Transverse colon (tissue), 4 donors: ENCODE data around the gene PLSCR1. TPM values are rescaled to one million over a fixed set of nuclear protein-coding genes. Genes with fewer than 3 reads are reported as not detected.
"Not testable (repeated sequence)": the region's sequence is repeated elsewhere in the genome, so short reads cannot be mapped to it uniquely, and the experiment has no call there.

Source experiments
- DNase-seq: peaks from one replicate; pipeline ENCODE4 v3.0.0-alpha.2; 2019
- H3K27ac ChIP-seq, 4 donors: fragments of 200-600 bp; sonication (generic); 2 replicates each; pipeline ENCODE4 v1.5.1; 2016 to 2018; ENCODE audit warnings: inconsistent platforms in 4 of 4
- H3K27me3 ChIP-seq: fragments of 200-600 bp; sonication (generic); 2 replicates; pipeline ENCODE4 v1.5.1; 2017; ENCODE audit warnings: inconsistent platforms
- H3K36me3 ChIP-seq, 4 donors: fragments of 200-600 bp; sonication (generic); 2 replicates each; pipeline ENCODE4 v1.5.1; 2017 to 2019; ENCODE audit warnings: inconsistent platforms in 4 of 4
- H3K4me1 ChIP-seq, 4 donors: fragments of 200-600 bp; sonication (generic); 2 replicates each; pipeline ENCODE4 v1.5.1; 2017 to 2020; ENCODE audit warnings: inconsistent platforms in 4 of 4
- H3K4me3 ChIP-seq, 4 donors: fragments of 200-600 bp; sonication (generic); 1 replicate in 1 of 4; 2 replicates in 3 of 4; pipeline versions ENCODE4 v1.5.1 to v1.6.1; 2017 to 2019; ENCODE audit warnings: inconsistent platforms in 4 of 4
- H3K9me3 ChIP-seq, 2 donors: fragments of 200-600 bp; sonication (generic); 2 replicates each; pipeline ENCODE4 v1.5.1; 2017 to 2019; ENCODE audit warnings: inconsistent platforms in 2 of 2
- CTCF ChIP-seq, 5 experiments: fragments of 200-600 bp in 3 of 5; fragments of 450-650 bp in 2 of 5; sonication (generic) in 3 of 5; IDR thresholded peaks; 1 replicate in 2 of 5; 2 replicates in 3 of 5; pipeline ENCODE4 v1.5.1; 2016 to 2017; ENCODE audit warnings: antibody characterized with exemption in 5 of 5, inconsistent platforms in 3 of 5, mild to moderate bottlenecking in 2 of 5, moderate library complexity in 1 of 5
- EP300 ChIP-seq: sonication (generic); formaldehyde crosslinking; IDR thresholded peaks from one replicate; pipeline ENCODE4 v1.6.1; 2017; ENCODE audit warnings: antibody characterized with exemption, low read depth
- POLR2A ChIP-seq: fragments of 450-650 bp; IDR thresholded peaks from one replicate; pipeline ENCODE4 v1.6.1; 2016; ENCODE audit warnings: antibody characterized with exemption, mild to moderate bottlenecking, moderate library complexity
- POLR2AphosphoS5 ChIP-seq, 3 donors: sonication (generic); formaldehyde crosslinking; IDR thresholded peaks; one replicate each; pipeline ENCODE4 v1.6.1; 2016; ENCODE audit warnings: antibody characterized with exemption in 3 of 3
- WGBS, 2 donors: methylation state at CpG; one replicate each; pipeline ENCODE4 v1.1.5; 2018; ENCODE audit warnings: low coverage in 1 of 2; 5-methylcytosine and 5-hydroxymethylcytosine counted together
- in situ Hi-C, 4 donors: fragments of 200-750 bp; cut with MboI; loops; one replicate each; pipeline versions ENCODE4 v1.15.0 to v1.15.1; 2017; ENCODE audit warnings: low sequenced_read_pairs in 3 of 4, low pct_ligation_motif_present in 1 of 4, low pct_unique_long_range_greater_than_20kb in 1 of 4
- intact Hi-C: fragments of 100-400 bp; cut with DNase I; formaldehyde crosslinking; loops from one replicate; pipeline ENCODE4 v1.15.1; 2023; ENCODE audit warnings: low total_unique reads
- total RNA-seq, 4 donors: library from RNA; depleted of rRNA; stranded (reverse); fragments of >200 nt; gene quantifications; one replicate each; pipeline ENCODE4 v1.1.0, GENCODE V29; 2016

Gene PLSCR1
- total RNA-seq, 4 donors from 2014 or later = 101 to 333 (median 214) TPM

- no peak for DNase-seq
- in situ Hi-C loops (no loop called here), intact Hi-C loops (no loop called here)
- WGBS, 2 donors = 65 to 69% methylated on average over 10 to 13 of the region's 13 CpGs
- no peaks in the 10 kb centered on the region for H3K9me3 ChIP-seq
- H3K27ac ChIP-seq = peak overlapping the region in 3 of 4 donors; percentile 12 to 52 (median 36)
- H3K4me3 ChIP-seq = no peak overlapping the region
- H3K27me3 ChIP-seq = no peaks in the 10 kb centered on the region
- TF ChIP-seq EP300 (no peak), POLR2AphosphoS5 (IDR thresholded peaks at IDR 0.05) (no peak)
- H3K36me3 ChIP-seq = no peaks in the 10 kb centered on the region
- H3K4me1 ChIP-seq = peaks cover 0 to 31% (median 18%) of the 10 kb centered on the region in 4 donors
Measured at GRCh38 chr3:146498002-146498736, 46.2 kb downstream of the PLSCR1 start.

GRCh38 chr3:146497145-146497843, 47.1 kb downstream of the PLSCR1 start:
- intact Hi-C loops, DNase-seq, H3K4me3 ChIP-seq, in situ Hi-C loops, H3K9me3 ChIP-seq, H3K36me3 ChIP-seq, H3K27me3 ChIP-seq: not testable (repeated sequence)
- WGBS, 2 donors = 97% methylated on average over 28 of the region's 28 CpGs; no CpG with 5 or more reads in 1 of the 2 donors
- H3K4me1 ChIP-seq = peaks cover 0 to 26% (median 16%) of the 10 kb centered on the region in 4 donors
- peak overlapping the region in 2 of 4 donors; percentile 1 to 52 for H3K27ac ChIP-seq

- H3K27me3 ChIP-seq = no peaks in the 10 kb centered on the region
- intact Hi-C loops (no loop called here), in situ Hi-C loops (no loop called here)
- no peaks in the 10 kb centered on the region for H3K36me3 ChIP-seq
- TF ChIP-seq POLR2AphosphoS5 (IDR thresholded peaks at IDR 0.05) = no peak
- TF ChIP-seq POLR2A = no peak
- TF ChIP-seq EP300 = no peak
- TF ChIP-seq CTCF (IDR thresholded peaks at IDR 0.05) = no peak
- H3K27ac ChIP-seq = peak overlapping the region in 2 of 4 donors; percentile 1 to 52
- no peak for DNase-seq
- H3K9me3 ChIP-seq = no peaks in the 10 kb centered on the region
- H3K4me1 ChIP-seq = peaks cover 0 to 26% (median 16%) of the 10 kb centered on the region in 4 donors
- WGBS, 2 donors = 0 to 81% methylated on average over 1 of the region's 1 CpG
- no peak overlapping the region for H3K4me3 ChIP-seq
Measured at GRCh38 chr3:146496726-146497125, 47.7 kb downstream of the PLSCR1 start.

- in situ Hi-C loops = no loop called here
- Histone ChIP-seq H3K4me3 (no peak overlapping the region), H3K27me3 (no peaks in the 10 kb centered on the region), H3K4me1 (peaks cover 0 to 26% (median 14%) of the 10 kb centered on the region in 4 donors), H3K9me3 (peaks cover 0 to under 1% of the 10 kb centered on the region in 2 donors), H3K36me3 (no peaks in the 10 kb centered on the region), H3K27ac (peak overlapping the region in 2 of 4 donors; percentile 1 to 52)
- TF ChIP-seq CTCF (IDR thresholded peaks at IDR 0.05) = no peak
- no peak for TF ChIP-seq POLR2AphosphoS5 (IDR thresholded peaks at IDR 0.05)
- no peak for TF ChIP-seq POLR2A
- no peak for TF ChIP-seq EP300
- WGBS, 2 donors = 0 to 83% methylated on average over 1 of the region's 1 CpG
- no peak for DNase-seq
- intact Hi-C loops = no loop called here
Measured at GRCh38 chr3:146496251-146496650, 48.2 kb downstream of the PLSCR1 start.

- Histone ChIP-seq H3K4me1 (peaks cover 0 to 9% (median 6%) of the 10 kb centered on the region in 4 donors), H3K9me3 (peaks cover 0 to 5% of the 10 kb centered on the region in 2 donors), H3K36me3 (no peaks in the 10 kb centered on the region), H3K4me3 (no peak overlapping the region), H3K27ac (no peak overlapping the region), H3K27me3 (no peaks in the 10 kb centered on the region)
- no peak for DNase-seq
- in situ Hi-C loops = no loop called here
- 87 to 89% methylated on average over 2 of the region's 2 CpGs for WGBS, 2 donors
- TF ChIP-seq POLR2AphosphoS5 (IDR thresholded peaks at IDR 0.05) = no peak
- no peak for TF ChIP-seq POLR2A
- no peak for TF ChIP-seq EP300
- no peak for TF ChIP-seq CTCF (IDR thresholded peaks at IDR 0.05)
- intact Hi-C loops = no loop called here
Measured at GRCh38 chr3:146493761-146494160, 50.6 kb downstream of the PLSCR1 start.
